ENCODE results near the gene NHSL2. TPM values are rescaled to one million over a fixed set of nuclear protein-coding genes. Genes with fewer than 3 reads are reported as not detected.

Gene NHSL2
- polyA plus RNA-seq, 1 of the 3 experiments (the other 2 are of a cell fraction): 0.61 TPM

DNA sequence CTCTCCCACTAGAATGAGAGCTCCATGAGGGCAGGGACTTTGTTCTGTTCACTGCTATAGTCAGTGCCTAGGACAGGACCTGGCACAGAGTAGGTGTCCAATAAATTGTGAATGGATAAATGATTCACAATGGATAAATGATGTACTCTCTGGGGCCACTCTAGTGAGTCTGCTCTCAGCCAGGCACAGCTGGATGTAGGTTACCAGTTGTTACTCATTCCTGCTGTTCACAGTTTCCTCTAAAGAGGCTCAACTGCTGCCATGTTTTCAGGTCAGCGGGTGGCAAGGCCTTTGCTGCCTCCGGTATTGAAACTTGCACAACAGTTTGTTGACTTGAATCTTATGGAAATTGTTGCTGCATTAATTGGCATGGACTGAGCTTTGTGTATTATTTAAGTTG, 99.1 kb downstream of the NHSL2 start (continued):
- TF ChIP-seq, protein P1, sequence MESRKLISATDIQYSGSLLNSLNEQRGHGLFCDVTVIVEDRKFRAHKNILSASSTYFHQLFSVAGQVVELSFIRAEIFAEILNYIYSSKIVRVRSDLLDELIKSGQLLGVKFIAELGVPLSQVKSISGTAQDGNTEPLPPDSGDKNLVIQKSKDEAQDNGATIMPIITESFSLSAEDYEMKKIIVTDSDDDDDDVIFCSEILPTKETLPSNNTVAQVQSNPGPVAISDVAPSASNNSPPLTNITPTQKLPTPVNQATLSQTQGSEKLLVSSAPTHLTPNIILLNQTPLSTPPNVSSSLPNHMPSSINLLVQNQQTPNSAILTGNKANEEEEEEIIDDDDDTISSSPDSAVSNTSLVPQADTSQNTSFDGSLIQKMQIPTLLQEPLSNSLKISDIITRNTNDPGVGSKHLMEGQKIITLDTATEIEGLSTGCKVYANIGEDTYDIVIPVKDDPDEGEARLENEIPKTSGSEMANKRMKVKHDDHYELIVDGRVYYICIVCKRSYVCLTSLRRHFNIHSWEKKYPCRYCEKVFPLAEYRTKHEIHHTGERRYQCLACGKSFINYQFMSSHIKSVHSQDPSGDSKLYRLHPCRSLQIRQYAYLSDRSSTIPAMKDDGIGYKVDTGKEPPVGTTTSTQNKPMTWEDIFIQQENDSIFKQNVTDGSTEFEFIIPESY (IDR thresholded peaks at IDR 0.05; ENCODE audit: borderline replicate concordance, low read depth): no peak
- TF ChIP-seq MEF2A (IDR thresholded peaks at IDR 0.05; ENCODE audit: borderline replicate concordance, low read depth): no peak
- TF ChIP-seq RXRA (IDR thresholded peaks at IDR 0.05; ENCODE audit: borderline replicate concordance, low read depth): no peak
- TF ChIP-seq FOXM1 (IDR thresholded peaks at IDR 0.05; ENCODE audit: low read depth): no peak
- TF ChIP-seq TAF1 (IDR thresholded peaks at IDR 0.05; ENCODE audit: borderline replicate concordance, low read depth, low read length): no peak
- TF ChIP-seq, protein P2, sequence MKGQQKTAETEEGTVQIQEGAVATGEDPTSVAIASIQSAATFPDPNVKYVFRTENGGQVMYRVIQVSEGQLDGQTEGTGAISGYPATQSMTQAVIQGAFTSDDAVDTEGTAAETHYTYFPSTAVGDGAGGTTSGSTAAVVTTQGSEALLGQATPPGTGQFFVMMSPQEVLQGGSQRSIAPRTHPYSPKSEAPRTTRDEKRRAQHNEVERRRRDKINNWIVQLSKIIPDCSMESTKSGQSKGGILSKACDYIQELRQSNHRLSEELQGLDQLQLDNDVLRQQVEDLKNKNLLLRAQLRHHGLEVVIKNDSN (IDR thresholded peaks at IDR 0.05; ENCODE audit: borderline replicate concordance, low read depth): no peak
- no peak for TF ChIP-seq CTCF (IDR thresholded peaks at IDR 0.05)

- Histone ChIP-seq H2AFZ (ENCODE audit: low read depth) (no peak overlapping the region), H3K9me3 (no peaks in the 10 kb centered on the region), H3K9me2 (no peaks in the 10 kb centered on the region), H3K4me2 (no peak overlapping the region), H3K4me3 (ENCODE audit: low read depth in 2 of 2, low read length in 1 of 2) (no peak overlapping the region), H3K36me3 (replicated peaks in 1 of 2; ENCODE audit: control insufficient read depth in 1 of 2, insufficient read depth in 2 of 2, low read length in 1 of 2) (no peaks in the 10 kb centered on the region), H3K27me3 (ENCODE audit: insufficient read depth) (peaks cover 38% of the 10 kb centered on the region; the same call in 1 of the 2 replicates), H3F3A (replicated peaks; ENCODE audit: insufficient read depth) (no peaks in the 10 kb centered on the region), H4K20me1 (ENCODE audit: insufficient read depth) (no peaks in the 10 kb centered on the region), H3K79me2 (ENCODE audit: insufficient read depth) (no peaks in the 10 kb centered on the region), H3K9ac (no peak overlapping the region), H3K4me1 (ENCODE audit: control insufficient read depth in 1 of 2, insufficient read depth in 2 of 2, low read depth in 1 of 2, low read length in 1 of 2) (no peaks in the 10 kb centered on the region; a peak in 1 of 4 replicates), H3K27ac (ENCODE audit: low read depth in 2 of 2, low read length in 1 of 2) (no peak overlapping the region)
- ChIA-PET POLR2A (no interaction called here), CTCF (interaction anchor here (0.8 to 2.1 kb wide), 4 partner anchors 9 to 120 kb away, joined by 3 to 10 read pairs (median 4); partner anchors contain the start of gene RTL5)
- DNase-seq: no peak
- 64% methylated on average over 2 of the region's 2 CpGs for WGBS (ENCODE audit: low lambda C conversion rate)
- no peak for TF ChIP-seq SIN3A (IDR thresholded peaks at IDR 0.05; ENCODE audit: borderline replicate concordance, low read depth, low read length)
- TF ChIP-seq CHD2 (IDR thresholded peaks at IDR 0.05; ENCODE audit: low read length, partially characterized antibody): no peak
- no peak for TF ChIP-seq RFX5 (IDR thresholded peaks at IDR 0.05; ENCODE audit: low read length)
- TF ChIP-seq JUND (IDR thresholded peaks at IDR 0.05): no peak
- TF ChIP-seq CTCF (IDR thresholded peaks at IDR 0.05): no peak
- TF ChIP-seq, protein P3, sequence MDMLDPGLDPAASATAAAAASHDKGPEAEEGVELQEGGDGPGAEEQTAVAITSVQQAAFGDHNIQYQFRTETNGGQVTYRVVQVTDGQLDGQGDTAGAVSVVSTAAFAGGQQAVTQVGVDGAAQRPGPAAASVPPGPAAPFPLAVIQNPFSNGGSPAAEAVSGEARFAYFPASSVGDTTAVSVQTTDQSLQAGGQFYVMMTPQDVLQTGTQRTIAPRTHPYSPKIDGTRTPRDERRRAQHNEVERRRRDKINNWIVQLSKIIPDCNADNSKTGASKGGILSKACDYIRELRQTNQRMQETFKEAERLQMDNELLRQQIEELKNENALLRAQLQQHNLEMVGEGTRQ (IDR thresholded peaks at IDR 0.05; ENCODE audit: borderline replicate concordance, low read depth, low read length): no peak
- TF ChIP-seq MEF2A (IDR thresholded peaks at IDR 0.05; ENCODE audit: borderline replicate concordance, low read depth): no peak
- TF ChIP-seq, protein P4, sequence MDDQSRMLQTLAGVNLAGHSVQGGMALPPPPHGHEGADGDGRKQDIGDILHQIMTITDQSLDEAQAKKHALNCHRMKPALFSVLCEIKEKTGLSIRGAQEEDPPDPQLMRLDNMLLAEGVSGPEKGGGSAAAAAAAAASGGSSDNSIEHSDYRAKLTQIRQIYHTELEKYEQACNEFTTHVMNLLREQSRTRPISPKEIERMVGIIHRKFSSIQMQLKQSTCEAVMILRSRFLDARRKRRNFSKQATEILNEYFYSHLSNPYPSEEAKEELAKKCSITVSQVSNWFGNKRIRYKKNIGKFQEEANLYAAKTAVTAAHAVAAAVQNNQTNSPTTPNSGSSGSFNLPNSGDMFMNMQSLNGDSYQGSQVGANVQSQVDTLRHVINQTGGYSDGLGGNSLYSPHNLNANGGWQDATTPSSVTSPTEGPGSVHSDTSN (IDR thresholded peaks at IDR 0.05): no peak
- TF ChIP-seq REST (IDR thresholded peaks at IDR 0.05; ENCODE audit: low read depth, low read length): no peak
- no peak for TF ChIP-seq YY1 (IDR thresholded peaks at IDR 0.05; ENCODE audit: low read depth)
- no peak for TF ChIP-seq SMC3 (IDR thresholded peaks at IDR 0.05; ENCODE audit: low read depth, low read length)
- TF ChIP-seq GABPA (IDR thresholded peaks at IDR 0.05; ENCODE audit: low read depth): no peak
- no peak for TF ChIP-seq FOXJ3 (CRISPR knock-in tag; IDR thresholded peaks at IDR 0.05)
These were observed 101.1 kb downstream of the NHSL2 start for GRCh38 chrX:72011734-72012133.
